Esophagus muscularis mucosa (tissue), 4 donors: ENCODE data around the gene TNFSF8. TPM values are rescaled to one million over a fixed set of nuclear protein-coding genes. Genes with fewer than 3 reads are reported as not detected.

Experiments
- DNase-seq: peaks from one replicate; pipeline ENCODE4 v3.0.0-alpha.2; 2017; ENCODE audit errors: extremely low spot score
- H3K27ac ChIP-seq, 4 donors: fragments of 200-600 bp; sonication (generic); replicated peaks in 1 of 4; 1 replicate in 3 of 4; 2 replicates in 1 of 4; pipeline ENCODE4 v1.5.1; 2016 to 2019; ENCODE audit warnings: mild to moderate bottlenecking in 1 of 4
- H3K27me3 ChIP-seq, 4 donors: fragments of 200-600 bp; sonication (generic); one replicate each; pipeline versions ENCODE4 v1.5.1 to v1.6.0; 2016 to 2019
- H3K36me3 ChIP-seq, 4 donors: fragments of 200-600 bp; sonication (generic); one replicate each; pipeline ENCODE4 v1.5.1; 2016 to 2019
- H3K4me1 ChIP-seq, 4 donors: fragments of 200-600 bp; sonication (generic); one replicate each; pipeline ENCODE4 v1.5.1; 2016 to 2019
- H3K4me3 ChIP-seq, 4 donors: fragments of 200-600 bp; sonication (generic); 1 replicate in 2 of 4; 2 replicates in 2 of 4; pipeline ENCODE4 v1.5.1; 2016 to 2019; ENCODE audit warnings: mild to moderate bottlenecking in 4 of 4, moderate library complexity in 1 of 4
- H3K9me3 ChIP-seq, 4 donors: fragments of 200-600 bp; sonication (generic); 1 replicate in 3 of 4; 2 replicates in 1 of 4; pipeline ENCODE4 v1.5.1; 2016 to 2019
- CTCF ChIP-seq, 3 experiments: fragments of 200-600 bp in 2 of 3; fragments of 450-650 bp in 1 of 3; sonication (generic) in 2 of 3; IDR thresholded peaks; one replicate each; pipeline ENCODE4 v1.5.1; 2017 to 2019; ENCODE audit warnings: antibody characterized with exemption in 3 of 3, mild to moderate bottlenecking in 2 of 3, moderate library complexity in 1 of 3
- EP300 ChIP-seq: sonication (generic); formaldehyde crosslinking; IDR thresholded peaks from one replicate; pipeline ENCODE4 v1.6.1; 2017; ENCODE audit warnings: antibody characterized with exemption
- POLR2A ChIP-seq: fragments of 450-650 bp; IDR thresholded peaks from one replicate; pipeline ENCODE4 v1.6.1; 2017; ENCODE audit warnings: antibody characterized with exemption, moderate library complexity, mild to moderate bottlenecking, low read depth
- POLR2AphosphoS5 ChIP-seq, 2 donors: sonication (generic); formaldehyde crosslinking; IDR thresholded peaks; one replicate each; pipeline ENCODE4 v1.6.1; 2017; ENCODE audit warnings: antibody characterized with exemption in 2 of 2
- WGBS: methylation state at CpG from one replicate; pipeline ENCODE4 v1.1.5; 2018; 5-methylcytosine and 5-hydroxymethylcytosine counted together
- intact Hi-C: fragments of 100-400 bp; cut with DNase I; formaldehyde crosslinking; loops from one replicate; pipeline ENCODE4 v1.15.1; 2023
- total RNA-seq, 4 donors: library from RNA; depleted of rRNA; stranded (reverse); fragments of >200 nt; gene quantifications; one replicate each; pipeline versions ENCODE4 v1.1.0 to v1.2.1, GENCODE V29; 2016

Gene TNFSF8
- total RNA-seq, 4 donors from 2014 or later: 0.46 to 4.0 (median 1.4) TPM

DNA sequence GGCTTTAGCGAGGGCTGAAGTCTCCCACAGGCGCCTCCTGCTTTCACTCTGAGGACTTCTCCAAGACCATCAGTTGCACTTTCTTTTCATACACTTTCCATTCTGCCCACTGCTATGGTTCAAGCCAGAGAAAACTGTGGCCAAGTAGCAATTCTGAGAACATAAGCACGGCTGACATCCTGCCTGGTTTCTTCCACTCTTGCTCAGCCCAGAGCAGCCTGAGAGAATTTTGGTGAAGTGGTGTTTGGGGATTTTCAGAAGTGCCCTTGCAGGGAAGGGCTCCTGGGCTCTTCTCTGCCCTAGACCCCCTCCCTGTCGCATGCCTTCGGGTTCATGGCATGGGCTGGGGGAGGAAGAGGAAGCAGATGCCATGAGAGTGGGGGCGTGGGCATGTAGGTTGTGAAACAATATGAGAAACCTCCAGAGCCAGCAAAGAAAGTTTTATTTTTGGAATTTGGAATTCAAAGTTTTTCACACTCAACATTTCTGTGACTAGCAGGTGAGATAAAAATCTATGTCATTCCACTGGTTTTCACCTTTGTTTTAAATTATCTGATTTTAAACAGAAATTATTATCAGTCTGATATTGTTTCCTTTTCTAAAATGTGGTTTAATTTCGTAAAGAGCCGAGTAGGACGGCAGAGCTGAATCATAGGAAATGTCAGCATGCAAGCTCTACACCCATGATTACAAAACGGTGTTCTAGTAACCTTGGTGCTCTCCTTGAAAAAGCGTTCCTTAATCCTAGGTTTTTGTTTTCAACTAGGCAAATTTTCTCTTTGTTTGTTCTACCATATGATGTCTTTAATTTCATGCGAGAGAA is 27.8 kb upstream of the TNFSF8 start:
- DNase-seq: no peak
- H3K27ac ChIP-seq: peak overlapping the region in 2 of 4 donors; percentile 20 to 23
- 72% methylated on average over 12 of the region's 12 CpGs for WGBS

GRCh38 chr9:114957558-114957957 is 27.2 kb upstream of the TNFSF8 start:
- H3K27ac ChIP-seq: peak overlapping the region in 2 of 4 donors; percentile 20 to 23
- no peak for TF ChIP-seq CTCF (IDR thresholded peaks at IDR 0.05)
- TF ChIP-seq EP300: no peak
- TF ChIP-seq POLR2A: no peak
- no peak for TF ChIP-seq POLR2AphosphoS5 (IDR thresholded peaks at IDR 0.05)
- 77% methylated on average over 3 of the region's 3 CpGs for WGBS
- DNase-seq: no peak
- H3K4me3 ChIP-seq: no peak overlapping the region
- no peaks in the 10 kb centered on the region for H3K27me3 ChIP-seq
- H3K9me3 ChIP-seq: peaks cover 0 to 19% (median 2%) of the 10 kb centered on the region in 4 donors
- intact Hi-C loops: no loop called here
- H3K36me3 ChIP-seq: no peaks in the 10 kb centered on the region
- peaks cover 0 to 5% (median 1%) of the 10 kb centered on the region in 4 donors for H3K4me1 ChIP-seq

More for the DNA sequence above, 27.8 kb upstream of the TNFSF8 start:
- TF ChIP-seq CTCF (IDR thresholded peaks at IDR 0.05) (no peak), POLR2A (no peak), EP300 (no peak)
- intact Hi-C loops: no loop called here
- Histone ChIP-seq H3K4me1 (peaks cover 0 to 5% (median 1%) of the 10 kb centered on the region in 4 donors), H3K9me3 (peaks cover 0 to 25% (median 4%) of the 10 kb centered on the region in 4 donors), H3K27me3 (no peaks in the 10 kb centered on the region), H3K36me3 (no peaks in the 10 kb centered on the region), H3K4me3 (no peak overlapping the region)

GRCh38 chr9:114954956-114955582 is 24.7 kb upstream of the TNFSF8 start:
- H3K27me3 ChIP-seq: no peaks in the 10 kb centered on the region
- 57% methylated on average over 5 of the region's 5 CpGs for WGBS
- H3K4me1 ChIP-seq: peaks cover 0 to 5% (median 1%) of the 10 kb centered on the region in 4 donors
- H3K27ac ChIP-seq: no peak overlapping the region
- intact Hi-C loops: no loop called here
- H3K36me3 ChIP-seq: no peaks in the 10 kb centered on the region
- no peak for DNase-seq
- TF ChIP-seq POLR2AphosphoS5 (IDR thresholded peaks at IDR 0.05) (no peak), CTCF (IDR thresholded peaks at IDR 0.05) (no peak)
- H3K9me3 ChIP-seq: peaks cover 0 to 9% (median 0%) of the 10 kb centered on the region in 4 donors
- no peak overlapping the region for H3K4me3 ChIP-seq

GRCh38 chr9:114953959-114954358 is 23.6 kb upstream of the TNFSF8 start:
- TF ChIP-seq EP300 (no peak), POLR2A (no peak), CTCF (IDR thresholded peaks at IDR 0.05) (no peak), POLR2AphosphoS5 (IDR thresholded peaks at IDR 0.05) (peak; percentile 31 to 59)
- Histone ChIP-seq H3K27ac (peak overlapping the region in 1 of 4 donors; percentile 28), H3K36me3 (no peaks in the 10 kb centered on the region), H3K9me3 (no peaks in the 10 kb centered on the region), H3K4me3 (no peak overlapping the region), H3K27me3 (no peaks in the 10 kb centered on the region), H3K4me1 (peaks cover 0 to 5% (median 1%) of the 10 kb centered on the region in 4 donors)
- DNase-seq: no peak
- 54% methylated on average over 7 of the region's 7 CpGs for WGBS
- intact Hi-C loops: no loop called here
